SK-N-SH (cell line): ENCODE results near the gene CLDN6.

Experiments used
- EP300 ChIP-seq, 2 experiments: IDR thresholded peaks; 2 replicates each; pipeline versions ENCODE4 v1.4.0 to v1.6.1; 2012; ENCODE audit warnings: borderline replicate concordance in 1 of 2, low read depth in 1 of 2, low read length in 1 of 2
- EZH2phosphoT487 ChIP-seq: fragments of 200-600 bp; sonication (generic); IDR thresholded peaks from 2 replicates; pipeline ENCODE4 v1.6.1; 2017; ENCODE audit warnings: low read depth, mixed run types, mild to moderate bottlenecking, antibody characterized with exemption, moderate library complexity, borderline replicate concordance
- FOSL2 ChIP-seq: IDR thresholded peaks from 2 replicates; pipeline ENCODE4 v1.4.0; 2012; ENCODE audit warnings: low read depth, mild to moderate bottlenecking, moderate library complexity, borderline replicate concordance
- FOXM1 ChIP-seq: IDR thresholded peaks from 2 replicates; pipeline ENCODE4 v1.4.0; 2012; ENCODE audit warnings: low read depth, mild to moderate bottlenecking
- GABPA ChIP-seq: IDR thresholded peaks from 2 replicates; pipeline ENCODE4 v1.4.0; 2012; ENCODE audit warnings: low read depth, mild to moderate bottlenecking
- MXI1 ChIP-seq: IDR thresholded peaks from 2 replicates; pipeline ENCODE4 v1.6.1; 2012; ENCODE audit warnings: mild to moderate bottlenecking, low read depth, low read length, improper control_type of control experiment
- POLR2AphosphoS5 ChIP-seq: IDR thresholded peaks from 2 replicates; pipeline ENCODE4 v1.6.1; 2012; ENCODE audit warnings: low read depth, low read length
- RCOR1 ChIP-seq: fragments of 150-350 bp; IDR thresholded peaks from 2 replicates; pipeline ENCODE4 v1.6.1; 2017; ENCODE audit warnings: antibody characterized with exemption, low read length
- SMC3 ChIP-seq: IDR thresholded peaks from 2 replicates; pipeline ENCODE4 v1.6.1; 2012; ENCODE audit warnings: low read depth, low read length, improper control_type of control experiment
- TAF1 ChIP-seq: IDR thresholded peaks from 2 replicates; pipeline ENCODE4 v1.6.1; 2012; ENCODE audit warnings: low read depth, mild to moderate bottlenecking, low read length, moderate library complexity, borderline replicate concordance
- TF ChIP-seq, protein P1 (sequence below): fragments of 200-600 bp; sonication (generic); IDR thresholded peaks from 2 replicates; pipeline ENCODE4 v1.6.1; 2017; ENCODE audit warnings: antibody characterized with exemption, mild to moderate bottlenecking, moderate library complexity
- TF ChIP-seq, protein P2 (sequence below): IDR thresholded peaks from 2 replicates; pipeline ENCODE4 v1.4.0; 2012; ENCODE audit warnings: low read depth
- TF ChIP-seq, protein P3 (sequence below): IDR thresholded peaks from 2 replicates; pipeline ENCODE4 v1.4.0; 2012; ENCODE audit warnings: low read depth, borderline replicate concordance

DNA sequence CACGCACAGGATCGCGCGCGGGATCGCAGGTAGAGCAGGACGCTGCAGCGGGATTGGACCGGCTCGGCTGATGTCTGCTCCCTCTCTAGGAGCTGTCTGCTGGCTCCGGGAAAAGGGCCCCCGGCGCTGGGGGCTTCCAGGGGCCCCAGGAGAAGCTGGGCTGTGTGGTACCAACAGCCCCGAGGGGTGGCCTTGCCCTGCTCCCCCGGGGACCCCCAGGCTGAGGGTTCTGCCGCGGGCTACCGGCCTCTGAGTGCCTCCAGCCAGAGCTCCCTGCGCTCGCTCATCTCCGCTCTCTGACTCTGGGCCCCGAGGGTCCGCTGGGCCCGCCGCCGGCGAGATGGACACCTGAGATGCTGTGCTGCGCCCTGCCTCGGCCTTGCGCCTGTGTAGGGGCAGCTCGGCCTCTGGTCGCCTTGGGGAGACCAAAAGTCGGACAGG, 50.2 kb downstream of the CLDN6 start:
- TF ChIP-seq, protein P1, sequence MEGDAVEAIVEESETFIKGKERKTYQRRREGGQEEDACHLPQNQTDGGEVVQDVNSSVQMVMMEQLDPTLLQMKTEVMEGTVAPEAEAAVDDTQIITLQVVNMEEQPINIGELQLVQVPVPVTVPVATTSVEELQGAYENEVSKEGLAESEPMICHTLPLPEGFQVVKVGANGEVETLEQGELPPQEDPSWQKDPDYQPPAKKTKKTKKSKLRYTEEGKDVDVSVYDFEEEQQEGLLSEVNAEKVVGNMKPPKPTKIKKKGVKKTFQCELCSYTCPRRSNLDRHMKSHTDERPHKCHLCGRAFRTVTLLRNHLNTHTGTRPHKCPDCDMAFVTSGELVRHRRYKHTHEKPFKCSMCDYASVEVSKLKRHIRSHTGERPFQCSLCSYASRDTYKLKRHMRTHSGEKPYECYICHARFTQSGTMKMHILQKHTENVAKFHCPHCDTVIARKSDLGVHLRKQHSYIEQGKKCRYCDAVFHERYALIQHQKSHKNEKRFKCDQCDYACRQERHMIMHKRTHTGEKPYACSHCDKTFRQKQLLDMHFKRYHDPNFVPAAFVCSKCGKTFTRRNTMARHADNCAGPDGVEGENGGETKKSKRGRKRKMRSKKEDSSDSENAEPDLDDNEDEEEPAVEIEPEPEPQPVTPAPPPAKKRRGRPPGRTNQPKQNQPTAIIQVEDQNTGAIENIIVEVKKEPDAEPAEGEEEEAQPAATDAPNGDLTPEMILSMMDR, result no peak
- TF ChIP-seq POLR2AphosphoS5 (no peak), EZH2phosphoT487 (no peak), EP300 (IDR thresholded peaks at IDR 0.05; ENCODE audit: borderline replicate concordance in 1 of 2, low read depth in 1 of 2, low read length in 1 of 2) (no peak), FOXM1 (no peak), MXI1 (no peak), FOSL2 (no peak), GABPA (no peak), SMC3 (no peak), TAF1 (no peak), RCOR1 (no peak)
- TF ChIP-seq, protein P2, sequence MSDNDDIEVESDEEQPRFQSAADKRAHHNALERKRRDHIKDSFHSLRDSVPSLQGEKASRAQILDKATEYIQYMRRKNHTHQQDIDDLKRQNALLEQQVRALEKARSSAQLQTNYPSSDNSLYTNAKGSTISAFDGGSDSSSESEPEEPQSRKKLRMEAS, result no peak
- TF ChIP-seq, protein P3, sequence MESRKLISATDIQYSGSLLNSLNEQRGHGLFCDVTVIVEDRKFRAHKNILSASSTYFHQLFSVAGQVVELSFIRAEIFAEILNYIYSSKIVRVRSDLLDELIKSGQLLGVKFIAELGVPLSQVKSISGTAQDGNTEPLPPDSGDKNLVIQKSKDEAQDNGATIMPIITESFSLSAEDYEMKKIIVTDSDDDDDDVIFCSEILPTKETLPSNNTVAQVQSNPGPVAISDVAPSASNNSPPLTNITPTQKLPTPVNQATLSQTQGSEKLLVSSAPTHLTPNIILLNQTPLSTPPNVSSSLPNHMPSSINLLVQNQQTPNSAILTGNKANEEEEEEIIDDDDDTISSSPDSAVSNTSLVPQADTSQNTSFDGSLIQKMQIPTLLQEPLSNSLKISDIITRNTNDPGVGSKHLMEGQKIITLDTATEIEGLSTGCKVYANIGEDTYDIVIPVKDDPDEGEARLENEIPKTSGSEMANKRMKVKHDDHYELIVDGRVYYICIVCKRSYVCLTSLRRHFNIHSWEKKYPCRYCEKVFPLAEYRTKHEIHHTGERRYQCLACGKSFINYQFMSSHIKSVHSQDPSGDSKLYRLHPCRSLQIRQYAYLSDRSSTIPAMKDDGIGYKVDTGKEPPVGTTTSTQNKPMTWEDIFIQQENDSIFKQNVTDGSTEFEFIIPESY, result no peak
